ENCODE measurements around the gene ZNF749. TPM values are rescaled to one million over a fixed set of nuclear protein-coding genes. Genes with fewer than 3 reads are reported as not detected.

Gene ZNF749
- total RNA-seq, 1 donor from 2014 or later, result 18.2 TPM

DNA sequence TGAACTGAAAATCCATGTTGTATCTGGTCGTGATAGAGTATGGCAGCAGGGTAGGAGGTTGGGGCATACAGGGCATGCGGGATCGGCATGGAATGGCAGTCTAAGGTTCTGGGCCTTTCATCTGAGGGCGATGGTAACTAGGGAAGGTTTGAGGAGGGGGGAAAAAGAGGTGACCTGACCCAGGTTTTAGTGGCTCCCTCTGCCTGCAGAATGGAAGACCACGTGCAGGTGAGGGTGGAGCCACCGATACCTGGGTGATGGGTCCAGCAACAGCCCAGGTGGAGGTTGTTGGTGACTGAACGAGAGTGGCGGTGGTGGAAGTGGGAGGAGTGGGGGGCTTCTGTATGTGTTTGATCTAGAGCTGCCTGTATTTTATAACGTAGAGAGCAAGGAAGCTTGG lies 3.8 kb downstream of the ZNF749 start:
- CTCF ChIA-PET, result no interaction called here
- Mint-ChIP-seq H3K4me3 (no peak overlapping the region), H3K27ac (no peak overlapping the region)

DNA sequence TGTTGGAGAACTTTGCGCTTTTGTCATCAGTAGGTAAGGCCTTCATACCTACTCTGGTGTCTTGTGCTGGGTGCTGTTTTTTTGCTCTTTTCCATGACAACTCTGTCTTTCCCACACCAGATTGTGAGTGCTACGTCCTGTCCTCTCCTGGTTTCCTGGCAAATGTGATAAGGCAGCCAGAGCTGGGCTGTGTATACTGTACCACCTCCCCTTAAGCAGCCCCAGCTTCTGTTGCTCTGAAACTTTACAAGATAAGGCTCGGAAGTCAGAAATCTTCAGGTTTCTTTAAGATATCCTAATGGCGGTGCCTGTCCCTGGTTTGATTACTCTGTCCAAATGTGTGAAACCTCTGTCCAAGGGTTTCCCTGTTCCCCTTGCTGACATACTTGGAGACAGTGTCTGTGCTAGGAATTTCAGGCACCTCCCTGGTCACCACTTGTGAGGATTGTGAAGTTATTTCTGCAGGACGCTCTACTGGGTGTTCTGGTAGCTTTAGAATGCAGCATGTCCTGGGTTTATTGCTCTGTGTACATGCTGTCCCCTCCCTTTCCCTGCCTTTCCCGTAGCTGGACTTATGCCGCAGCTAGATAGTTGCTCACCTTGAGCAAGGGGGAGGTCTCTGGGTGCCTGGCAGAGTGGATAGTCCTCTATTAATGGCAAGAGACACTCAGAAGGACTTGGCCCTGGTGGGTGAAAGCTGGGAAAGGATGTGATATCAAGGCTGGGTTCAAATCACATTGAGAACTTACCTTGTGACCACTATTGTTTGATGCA lies 7.0 kb downstream of the ZNF749 start:
- no peak for DNase-seq
- TF ChIP-seq, protein P1, sequence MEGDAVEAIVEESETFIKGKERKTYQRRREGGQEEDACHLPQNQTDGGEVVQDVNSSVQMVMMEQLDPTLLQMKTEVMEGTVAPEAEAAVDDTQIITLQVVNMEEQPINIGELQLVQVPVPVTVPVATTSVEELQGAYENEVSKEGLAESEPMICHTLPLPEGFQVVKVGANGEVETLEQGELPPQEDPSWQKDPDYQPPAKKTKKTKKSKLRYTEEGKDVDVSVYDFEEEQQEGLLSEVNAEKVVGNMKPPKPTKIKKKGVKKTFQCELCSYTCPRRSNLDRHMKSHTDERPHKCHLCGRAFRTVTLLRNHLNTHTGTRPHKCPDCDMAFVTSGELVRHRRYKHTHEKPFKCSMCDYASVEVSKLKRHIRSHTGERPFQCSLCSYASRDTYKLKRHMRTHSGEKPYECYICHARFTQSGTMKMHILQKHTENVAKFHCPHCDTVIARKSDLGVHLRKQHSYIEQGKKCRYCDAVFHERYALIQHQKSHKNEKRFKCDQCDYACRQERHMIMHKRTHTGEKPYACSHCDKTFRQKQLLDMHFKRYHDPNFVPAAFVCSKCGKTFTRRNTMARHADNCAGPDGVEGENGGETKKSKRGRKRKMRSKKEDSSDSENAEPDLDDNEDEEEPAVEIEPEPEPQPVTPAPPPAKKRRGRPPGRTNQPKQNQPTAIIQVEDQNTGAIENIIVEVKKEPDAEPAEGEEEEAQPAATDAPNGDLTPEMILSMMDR (IDR thresholded peaks at IDR 0.05), result no peak
- no peak for ATAC-seq (ENCODE audit: low read depth)
- Mint-ChIP-seq H3K4me1 (peaks cover 19% of the 10 kb centered on the region), H3K9me3 (peaks cover 22% of the 10 kb centered on the region), H3K27me3 (no peaks in the 10 kb centered on the region), H3K36me3 (ENCODE audit: low read depth) (peaks cover 77% of the 10 kb centered on the region), H3K4me3 (no peak overlapping the region), H3K27ac (no peak overlapping the region)
- intact Hi-C loops (cut with micrococcal nuclease), result no loop called here
- ChIA-PET POLR2A (no interaction called here), CTCF (no interaction called here)

More for the DNA sequence above, 3.8 kb downstream of the ZNF749 start:
- Mint-ChIP-seq H3K27me3 (no peaks in the 10 kb centered on the region), H3K36me3 (ENCODE audit: low read depth) (peaks cover 60% of the 10 kb centered on the region), H3K9me3 (peaks cover 8% of the 10 kb centered on the region), H3K4me1 (peaks cover 42% of the 10 kb centered on the region)
- no peak for ATAC-seq (ENCODE audit: low read depth)
- intact Hi-C loops (cut with micrococcal nuclease), result no loop called here
- TF ChIP-seq, protein P1 (IDR thresholded peaks at IDR 0.05), result no peak
- DNase-seq, result no peak
- POLR2A ChIA-PET, result no interaction called here

DNA sequence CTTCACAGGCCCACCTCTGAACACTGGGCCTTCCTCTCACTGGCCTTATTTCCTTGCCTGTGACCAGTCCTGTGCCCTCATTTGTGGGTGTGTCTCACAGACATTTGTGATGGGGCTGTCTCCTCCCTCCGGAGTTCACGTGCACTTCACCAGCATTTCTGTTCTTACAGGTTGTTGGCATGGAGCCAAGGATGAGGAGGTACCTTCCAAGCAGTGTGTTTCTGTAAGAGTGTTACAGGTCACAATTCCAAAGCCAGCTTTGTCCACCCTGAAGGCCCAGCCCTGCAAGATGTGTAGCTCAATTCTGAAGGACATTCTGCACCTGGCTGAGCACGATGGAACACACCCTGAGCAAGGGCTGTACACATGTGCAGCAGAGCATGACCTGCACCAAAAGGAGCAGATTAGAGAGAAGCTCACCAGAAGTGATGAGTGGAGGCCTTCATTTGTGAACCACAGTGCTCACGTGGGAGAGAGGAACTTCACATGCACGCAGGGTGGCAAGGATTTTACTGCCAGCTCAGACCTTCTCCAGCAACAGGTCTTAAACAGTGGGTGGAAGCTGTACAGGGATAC lies 8.1 kb downstream of the ZNF749 start:
- H3K27me3 Mint-ChIP-seq, result no peaks in the 10 kb centered on the region

DNA sequence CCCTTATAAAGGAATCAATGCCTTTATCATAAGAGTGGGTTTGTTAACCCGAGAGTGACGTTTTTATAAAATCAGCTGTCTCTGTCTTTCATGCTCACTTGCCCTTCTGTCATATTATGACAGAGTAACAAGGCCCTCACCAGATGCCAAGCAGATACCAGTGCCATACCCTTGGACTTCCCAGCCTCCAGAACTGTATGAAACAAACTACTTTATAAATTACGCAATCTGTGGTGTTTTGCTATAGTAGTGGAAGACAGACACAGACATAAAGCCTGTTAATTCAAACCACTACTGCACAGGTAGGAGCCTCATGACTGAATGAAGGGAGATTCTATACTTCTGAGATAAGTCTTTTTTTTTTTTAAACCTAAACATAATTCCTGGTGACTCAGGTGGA lies 17.2 kb downstream of the ZNF749 start:
- POLR2A ChIA-PET, result no interaction called here
- Mint-ChIP-seq H3K27ac (no peak overlapping the region), H3K27me3 (no peaks in the 10 kb centered on the region), H3K4me3 (no peak overlapping the region), H3K36me3 (ENCODE audit: low read depth) (peaks cover 41% of the 10 kb centered on the region), H3K9me3 (peaks cover 14% of the 10 kb centered on the region), H3K4me1 (no peaks in the 10 kb centered on the region)
- no peak for DNase-seq
- TF ChIP-seq, protein P1 (IDR thresholded peaks at IDR 0.05), result no peak
- CTCF ChIA-PET, result no interaction called here
- intact Hi-C loops (cut with micrococcal nuclease), result no loop called here
- no peak for ATAC-seq (ENCODE audit: low read depth)

More for the DNA sequence above, 8.1 kb downstream of the ZNF749 start:
- ChIA-PET POLR2A (no interaction called here), CTCF (no interaction called here)
- H3K9me3 Mint-ChIP-seq, result peaks cover 24% of the 10 kb centered on the region
- TF ChIP-seq, protein P1 (IDR thresholded peaks at IDR 0.05), result no peak
- H3K27ac Mint-ChIP-seq, result no peak overlapping the region
- H3K4me3 Mint-ChIP-seq, result no peak overlapping the region
- ATAC-seq (ENCODE audit: low read depth) (no peak), DNase-seq (no peak)
- intact Hi-C loops (cut with micrococcal nuclease), result no loop called here
- H3K4me1 Mint-ChIP-seq, result peaks cover 19% of the 10 kb centered on the region
- H3K36me3 Mint-ChIP-seq (ENCODE audit: low read depth), result peaks cover 73% of the 10 kb centered on the region

DNA sequence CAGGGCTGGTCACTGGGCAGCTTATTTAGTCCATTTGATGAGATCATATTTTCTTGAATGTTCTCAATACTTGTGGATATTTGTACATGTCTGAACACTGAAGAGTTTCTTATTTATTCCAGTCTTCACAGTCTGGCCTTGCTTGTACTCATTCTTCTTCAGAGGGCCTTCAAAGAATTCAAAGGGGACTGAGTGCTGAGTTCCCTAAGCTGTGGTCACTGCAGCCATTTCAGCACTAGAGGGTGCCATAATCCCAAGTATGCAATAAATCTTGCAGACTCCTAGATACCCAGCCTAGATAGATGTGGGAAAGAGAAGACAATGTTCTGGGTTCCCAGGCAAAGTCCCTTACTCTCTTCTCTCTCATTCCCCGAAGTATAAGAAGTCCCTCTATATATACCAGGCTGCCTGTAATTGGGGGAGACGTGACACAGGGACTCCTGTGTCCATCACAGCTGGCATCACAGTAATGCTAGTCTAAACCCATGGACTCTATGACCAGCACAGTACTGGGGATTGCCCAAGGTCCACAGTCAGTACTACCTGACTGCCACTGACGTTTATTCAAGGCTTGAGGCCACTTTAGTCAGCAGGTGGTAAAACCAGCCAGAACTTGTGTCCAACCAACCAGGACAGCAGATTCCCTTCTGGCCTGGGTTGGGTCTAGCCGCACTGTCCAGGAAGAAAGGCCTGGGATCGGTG lies 30.7 kb downstream of the ZNF749 start:
- POLR2A ChIA-PET, result no interaction called here
- DNase-seq (no peak), ATAC-seq (ENCODE audit: low read depth) (no peak)
- no peaks in the 10 kb centered on the region for H3K4me1 Mint-ChIP-seq
- peaks cover 40% of the 10 kb centered on the region for H3K36me3 Mint-ChIP-seq (ENCODE audit: low read depth)
- TF ChIP-seq, protein P1 (IDR thresholded peaks at IDR 0.05), result no peak
- CTCF ChIA-PET, result interaction anchor here (0.6 to 1.0 kb wide), 2 partner anchors 198 to 1120 kb away, joined by 3 read pairs; no protein-coding TSS in a partner anchor
- peaks cover 39% of the 10 kb centered on the region for H3K9me3 Mint-ChIP-seq
- H3K27ac Mint-ChIP-seq, result no peak overlapping the region
- no peak overlapping the region for H3K4me3 Mint-ChIP-seq
- H3K27me3 Mint-ChIP-seq, result no peaks in the 10 kb centered on the region
- intact Hi-C loops (cut with micrococcal nuclease), result no loop called here
